HEK293T (cell line): ENCODE data around the gene CIC.

Source experiments
- ARNT ChIP-seq: fragments of 450-650 bp; IDR thresholded peaks from 2 replicates; pipeline ENCODE4 v1.6.1; 2017; ENCODE audit warnings: mild to moderate bottlenecking
- BHLHE40 ChIP-seq: fragments of 450-650 bp; IDR thresholded peaks from 2 replicates; pipeline ENCODE4 v1.6.1; 2016; ENCODE audit warnings: mild to moderate bottlenecking, moderate library complexity, borderline replicate concordance
- CTBP1 ChIP-seq: fragments of 450-650 bp; IDR thresholded peaks from 2 replicates; pipeline ENCODE4 v1.6.1; 2016; ENCODE audit warnings: borderline replicate concordance
- ELF4 ChIP-seq: fragments of 450-650 bp; IDR thresholded peaks from 2 replicates; pipeline ENCODE4 v1.6.1; 2017; ENCODE audit warnings: antibody characterized with exemption
- FOXA1 ChIP-seq: fragments of 450-650 bp; IDR thresholded peaks from 2 replicates; pipeline ENCODE4 v1.6.1; 2016; ENCODE audit warnings: mild to moderate bottlenecking
- FOXM1 ChIP-seq: fragments of 450-650 bp; IDR thresholded peaks from 2 replicates; pipeline ENCODE4 v1.6.1; 2017; ENCODE audit warnings: mild to moderate bottlenecking, borderline replicate concordance
- HDGF ChIP-seq: fragments of 450-650 bp; IDR thresholded peaks from 2 replicates; pipeline ENCODE4 v1.6.1; 2017; ENCODE audit warnings: antibody characterized with exemption, borderline replicate concordance
- L3MBTL2 ChIP-seq: fragments of 450-650 bp; conservative IDR thresholded peaks from 2 replicates; pipeline ENCODE4 v1.6.1; 2016; ENCODE audit warnings: mild to moderate bottlenecking
- LEF1 ChIP-seq: fragments of 450-650 bp; IDR thresholded peaks from 2 replicates; pipeline ENCODE4 v1.6.1; 2017; ENCODE audit warnings: mild to moderate bottlenecking, borderline replicate concordance
- PKNOX1 ChIP-seq: fragments of 450-650 bp; IDR thresholded peaks from 2 replicates; pipeline ENCODE4 v1.6.1; 2016
- SP1 ChIP-seq: fragments of 450-650 bp; IDR thresholded peaks from 2 replicates; pipeline ENCODE4 v1.6.1; 2017
- SUZ12 ChIP-seq: fragments of 450-650 bp; IDR thresholded peaks from 2 replicates; pipeline ENCODE4 v1.6.1; 2016; ENCODE audit warnings: mild to moderate bottlenecking

GRCh38 chr19:42241279-42241678, 27.8 kb upstream of the CIC start:
- TF ChIP-seq HDGF: no peak
- TF ChIP-seq FOXA1: no peak
- no peak for TF ChIP-seq PKNOX1
- TF ChIP-seq FOXM1: no peak
- no peak for TF ChIP-seq CTBP1
- no peak for TF ChIP-seq SP1
- TF ChIP-seq SUZ12: no peak
- TF ChIP-seq L3MBTL2: no peak
- TF ChIP-seq ARNT: no peak
- no peak for TF ChIP-seq ELF4
- TF ChIP-seq BHLHE40: no peak
- TF ChIP-seq LEF1: no peak
